A549 treated with dexamethasone at 1 μM for 4 hours (cell line): ENCODE measurements around the gene GSTM3. TPM values are rescaled to one million over a fixed set of nuclear protein-coding genes. Genes with fewer than 3 reads are reported as not detected.

ENCODE experiments used
- total RNA-seq: library from RNA; stranded (reverse); fragments of 200-300 nt; extraction: Qiagen RNA extraction; gene quantifications from 5 replicates; pipeline ENCODE4 v1.2.3, GENCODE V29; 2022

Gene GSTM3
- total RNA-seq = 18.5 to 26.7 TPM (median 21.2 TPM) in 5 replicates

GRCh38 chr1:109740615-109741373, at the start of gene GSTM3:
GSTM3 (minus strand) TSS chr1:109741038; CDS start chr1:109740287, 751 bp downstream.

GRCh38 chr1:109763646-109764415, 23.0 kb upstream of the GSTM3 start, which contains the start of gene EPS8L3:
EPS8L3 (minus strand) TSS chr1:109763923; CDS start chr1:109761749, 2,174 bp downstream.

GRCh38 chr1:109711593-109712320, 29.1 kb downstream of the GSTM3 start, which contains the start of gene GSTM5:
GSTM5 (plus strand) TSS chr1:109712251; CDS start chr1:109712313, 62 bp downstream.

DNA sequence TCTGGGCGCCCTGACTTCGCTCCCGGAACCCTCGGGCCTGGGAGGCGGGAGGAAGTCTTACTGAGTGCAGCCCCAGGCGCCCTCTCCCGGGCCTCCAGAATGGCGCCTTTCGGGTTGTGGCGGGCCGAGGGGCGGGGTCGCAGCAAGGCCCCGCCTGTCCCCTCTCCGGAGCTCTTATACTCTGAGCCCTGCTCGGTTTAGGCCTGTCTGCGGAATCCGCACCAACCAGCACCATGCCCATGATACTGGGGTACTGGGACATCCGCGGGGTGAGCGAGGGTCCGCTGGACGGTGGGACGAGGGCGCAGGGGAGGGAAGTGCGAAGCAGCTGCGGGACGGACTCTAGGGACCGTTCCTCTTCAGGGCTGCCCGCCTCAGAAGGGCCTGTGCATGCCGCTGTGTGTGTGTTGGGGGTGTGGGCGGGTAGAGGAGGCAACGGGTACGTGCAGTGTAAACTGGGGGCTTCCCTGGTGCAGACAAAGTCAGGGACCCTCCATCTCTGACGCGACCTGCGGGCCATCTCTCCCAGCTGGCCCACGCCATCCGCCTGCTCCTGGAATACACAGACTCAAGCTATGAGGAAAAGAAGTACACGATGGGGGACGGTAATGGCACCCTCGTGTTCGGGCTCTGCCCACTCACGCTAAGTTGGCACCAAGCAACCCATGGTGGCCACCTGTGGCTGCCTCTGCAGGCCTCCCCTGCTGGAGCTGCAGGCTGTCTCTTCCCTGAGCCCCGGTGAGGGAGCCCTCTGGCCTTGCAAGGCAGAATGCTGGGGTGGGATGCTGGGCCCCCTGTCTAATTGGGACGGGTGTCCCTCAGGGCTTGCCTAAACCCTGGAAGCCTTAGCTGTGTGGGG, 53.0 kb downstream of the GSTM3 start, which contains the start of gene GSTM1:
Gene GSTM1, plus strand, starts transcription at position 177 of the 859 bp plus-strand sequence. Its CDS starts 57 bp downstream, at position 234.

Other genes with a start within 250 kb of the GSTM3 start
- gene CYB561D1, start 246.9 kb downstream of the GSTM3 start, total RNA-seq = 3.8 to 5.1 TPM (median 4.5 TPM) in 5 replicates
- gene AMIGO1, start 231.3 kb downstream of the GSTM3 start, total RNA-seq = 0.99 to 1.7 TPM (median 1.4 TPM) in 5 replicates
- gene GPR61, start 201.2 kb downstream of the GSTM3 start, total RNA-seq = 0.06 TPM in 1 of 5 replicates, not detected in the others
- 5.1 to 5.8 TPM (median 5.5 TPM) in 5 replicates for gene GNAI3, start 192.4 kb downstream of the GSTM3 start, total RNA-seq
- 0.08 to 0.38 TPM (median 0.15 TPM) in 5 replicates for gene GNAT2, start 121.4 kb downstream of the GSTM3 start, total RNA-seq
- 15.4 to 21.8 TPM (median 21.7 TPM) in 5 replicates for gene AMPD2, start 121.2 kb downstream of the GSTM3 start, total RNA-seq
- gene GSTM4, start 84.9 kb downstream of the GSTM3 start, total RNA-seq = 8.3 to 10.3 TPM (median 9.3 TPM) in 5 replicates
- gene GSTM2, start 73.0 kb downstream of the GSTM3 start, total RNA-seq = 2.7 to 4.8 TPM (median 3.5 TPM) in 5 replicates
- 0.21 TPM in 1 of 5 replicates, not detected in the others for gene GSTM1, start 53.2 kb downstream of the GSTM3 start, total RNA-seq
- not detected in 5 replicates for gene GSTM5, start 28.8 kb downstream of the GSTM3 start, total RNA-seq
- gene EPS8L3, start 22.9 kb upstream of the GSTM3 start, total RNA-seq = 0.43 to 0.67 TPM (median 0.56 TPM) in 5 replicates
- gene CSF1, start 169.8 kb upstream of the GSTM3 start, total RNA-seq = 12.5 to 17.2 TPM (median 16.2 TPM) in 5 replicates
- gene AHCYL1, start 243.7 kb upstream of the GSTM3 start, total RNA-seq = 41.7 to 64.0 TPM (median 56.3 TPM) in 5 replicates